ENCODE results near the gene MROH2A.

DNA sequence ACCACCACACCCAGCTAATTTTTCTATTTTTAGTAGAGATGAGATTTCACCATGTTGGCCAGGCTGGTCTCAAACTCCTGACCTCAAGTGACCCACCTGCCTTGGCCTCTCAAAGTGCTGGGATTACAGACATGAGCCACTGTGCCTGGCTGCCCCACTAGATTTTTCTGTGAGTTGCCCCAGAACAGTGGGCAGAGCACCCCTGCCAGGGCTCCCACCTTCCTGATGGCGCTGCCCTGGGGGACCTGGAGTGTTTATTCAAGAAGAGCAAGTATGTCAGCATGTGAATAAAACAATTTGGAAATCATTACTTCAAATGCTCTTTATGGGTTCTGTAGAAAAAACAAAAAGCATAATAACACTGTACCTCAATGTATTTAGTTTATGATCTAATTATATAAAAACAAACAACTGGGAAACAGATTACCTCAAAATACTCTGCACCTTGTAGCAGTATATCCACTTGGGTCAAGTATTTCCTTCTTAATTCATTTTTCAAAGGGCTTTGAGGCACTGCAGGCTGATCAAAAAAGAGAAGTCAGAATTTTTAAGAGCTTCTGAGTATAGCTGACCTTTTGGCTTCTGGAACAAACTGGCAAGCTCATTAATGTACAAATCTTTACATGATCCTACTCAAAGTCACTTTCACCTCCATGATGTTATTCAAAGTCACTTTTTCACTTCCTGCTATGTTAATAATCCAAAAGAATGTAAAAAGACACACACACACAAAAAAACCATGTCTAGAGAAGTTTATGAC lies 67.4 kb downstream of the MROH2A start:
- TF ChIP-seq GATA2 (IDR thresholded peaks at IDR 0.05; ENCODE audit: low read depth, low read length), result no peak
- no peak for TF ChIP-seq GATA3 (IDR thresholded peaks at IDR 0.05; ENCODE audit: low read depth, low read length)
